Erythroblast (primary cell): Measurements from ENCODE around the gene LEPR.

ENCODE experiments used
- DNase-seq, 2 experiments: peaks; one replicate each; lab custom pipeline; 2025; lab: John Stamatoyannopoulos, UW
- GATA1 ChIP-seq: IDR thresholded peaks from 2 replicates; pipeline ENCODE4 v1.6.1; 2011; ENCODE audit warnings: low read depth, mild to moderate bottlenecking, control low read depth, low read length, moderate library complexity
- POLR2A ChIP-seq: IDR thresholded peaks from 2 replicates; pipeline ENCODE4 v1.6.1; 2011; ENCODE audit warnings: mild to moderate bottlenecking, low read length

The LEPR gene

DNA sequence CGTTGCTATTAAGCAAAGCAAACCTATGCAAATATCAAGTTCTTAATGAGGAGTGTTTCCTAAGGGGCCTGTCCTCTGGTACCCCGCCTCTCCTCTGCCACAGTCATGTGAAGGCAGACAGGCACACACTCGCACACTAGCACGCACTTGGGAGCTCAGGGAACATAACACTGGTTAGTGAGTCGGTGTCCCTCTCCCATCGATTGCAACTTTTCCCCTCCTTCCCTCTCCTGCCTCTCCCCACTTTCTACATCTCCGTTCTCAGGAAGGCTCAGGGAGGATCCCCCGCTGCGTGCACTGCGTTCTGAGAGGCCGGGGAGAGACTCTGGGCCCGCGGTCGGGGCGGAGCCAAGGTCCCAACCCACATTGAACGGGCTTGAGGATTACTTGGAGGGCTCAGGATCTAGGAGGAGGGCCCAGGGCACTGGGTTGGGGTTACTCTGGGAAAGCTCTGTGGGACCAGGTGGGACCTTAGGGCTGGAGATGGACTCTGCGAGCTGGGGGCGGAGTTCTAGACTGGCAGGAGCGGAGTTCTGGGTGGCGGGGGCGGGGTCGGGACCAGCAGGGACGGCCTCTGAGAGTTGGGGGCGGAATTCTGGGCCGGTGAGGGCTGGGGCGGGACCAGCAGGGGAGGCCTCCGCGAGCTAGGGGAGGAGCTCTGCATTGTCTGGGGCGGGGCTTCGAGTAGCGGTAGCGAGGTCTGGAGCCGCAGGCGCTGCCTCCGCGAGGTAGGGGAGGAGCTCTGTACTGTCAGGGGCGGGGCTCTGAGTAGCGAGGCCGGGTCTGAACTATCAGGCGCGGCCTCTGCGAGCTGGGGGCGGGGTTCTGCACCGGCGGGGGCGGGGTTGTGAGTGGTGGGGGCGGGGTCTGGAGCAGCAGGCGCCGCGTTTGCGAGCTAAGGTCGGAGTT, 533 bp upstream of the LEPR start:
- peak; percentile 99 to 100 for DNase-seq
- TF ChIP-seq POLR2A (peak; percentile 73), GATA1 (no peak)

GRCh38 chr1:65421351-65422025, 1.0 kb downstream of the LEPR start:
- TF ChIP-seq POLR2A: no peak
- TF ChIP-seq GATA1: no peak
- DNase-seq: peak; percentile 80 to 86

GRCh38 chr1:65422241-65423203, 2.1 kb downstream of the LEPR start:
- peak; percentile 44 to 68 for DNase-seq
- TF ChIP-seq GATA1: no peak
- TF ChIP-seq POLR2A: peak; percentile 28

- TF ChIP-seq GATA1: no peak
- DNase-seq: peak; percentile 65 to 79
Observed at GRCh38 chr1:65423884-65424572, 3.6 kb downstream of the LEPR start.

DNA sequence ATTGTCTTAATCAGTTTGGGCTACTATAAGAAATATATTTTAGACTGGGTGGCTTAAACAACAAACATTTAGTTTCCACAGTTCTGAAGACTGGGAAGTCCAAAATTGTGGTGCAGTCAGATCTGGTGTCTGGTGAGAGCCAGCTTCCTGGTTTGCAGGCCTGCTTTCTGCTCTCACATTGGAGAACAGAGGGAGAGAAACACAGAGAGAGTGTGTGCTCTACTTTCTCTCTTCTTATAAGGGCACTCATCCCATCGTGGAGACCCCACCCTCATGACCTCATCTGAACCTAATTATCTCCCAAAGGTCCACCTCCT, 4.1 kb downstream of the LEPR start:
- TF ChIP-seq GATA1: no peak
- no peak for TF ChIP-seq POLR2A
- no peak for DNase-seq

GRCh38 chr1:65425006-65425405, 4.5 kb downstream of the LEPR start:
- TF ChIP-seq POLR2A (no peak), GATA1 (no peak)
- no peak for DNase-seq

DNA sequence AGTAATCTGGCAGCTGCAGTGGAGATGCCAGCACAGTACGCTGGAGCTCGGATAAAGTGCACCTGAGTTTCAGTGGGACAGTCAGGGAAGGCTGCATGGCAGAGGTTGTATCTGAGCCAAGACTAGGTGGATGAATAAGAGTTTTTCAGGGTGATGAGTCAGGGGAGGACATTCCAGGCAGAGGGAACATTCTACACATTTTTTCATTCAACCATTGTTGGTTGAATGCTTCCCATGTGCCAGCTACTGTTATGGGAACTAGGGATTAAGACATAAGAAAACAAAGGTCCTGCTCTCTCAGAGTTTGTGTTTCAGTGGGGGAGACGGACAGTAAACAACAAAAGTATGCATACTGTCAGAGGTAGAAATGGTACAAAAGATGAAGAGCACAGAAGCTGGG, 5.2 kb downstream of the LEPR start:
- DNase-seq: no peak
- TF ChIP-seq GATA1 (no peak), POLR2A (no peak)

GRCh38 chr1:65429078-65429477, 8.6 kb downstream of the LEPR start:
- TF ChIP-seq POLR2A (no peak), GATA1 (no peak)
- peak in 1 of 2 experiments; percentile 18 for DNase-seq

GRCh38 chr1:65429806-65430205, 9.3 kb downstream of the LEPR start:
- DNase-seq: no peak
- no peak for TF ChIP-seq POLR2A
- TF ChIP-seq GATA1: no peak

GRCh38 chr1:65431111-65431705, 10.7 kb downstream of the LEPR start:
- TF ChIP-seq POLR2A (no peak), GATA1 (no peak)
- DNase-seq: peak; percentile 74 to 80

GRCh38 chr1:65432918-65433317, 12.4 kb downstream of the LEPR start:
- TF ChIP-seq GATA1: no peak
- TF ChIP-seq POLR2A: no peak
- DNase-seq: no peak

GRCh38 chr1:65434255-65434654, 13.8 kb downstream of the LEPR start:
- TF ChIP-seq POLR2A (no peak), GATA1 (no peak)
- no peak for DNase-seq

- TF ChIP-seq GATA1: no peak
- TF ChIP-seq POLR2A: no peak
- no peak for DNase-seq
Observed at GRCh38 chr1:65434760-65435159, 14.3 kb downstream of the LEPR start.
